SK-N-MC (cell line): ENCODE results near the gene CNR2.

Source experiments
- DNase-seq: peaks from one replicate; pipeline ENCODE4 v3.0.0-alpha.2; 2011; ENCODE audit warnings: low read depth, low spot score
- H3K27ac ChIP-seq: fragments of 200-600 bp; sonication (generic); 2 replicates; pipeline ENCODE4 v1.5.1; 2016; ENCODE audit warnings: mixed run types
- H3K36me3 ChIP-seq: fragments of 200-600 bp; sonication (generic); 2 replicates; pipeline ENCODE4 v1.6.1; 2017; ENCODE audit warnings: antibody characterized with exemption, low read length, mixed read lengths; ENCODE audit not compliant: insufficient read depth
- H3K4me3 ChIP-seq: fragments of 200-600 bp; sonication (generic); 2 replicates; pipeline ENCODE4 v1.5.1; 2016
- H3K9ac ChIP-seq: fragments of 200-600 bp; sonication (generic); 2 replicates; pipeline ENCODE4 v1.8.0; 2017; ENCODE audit warnings: mixed run types, mixed read lengths; ENCODE audit not compliant: insufficient read length
- H3K9me3 ChIP-seq: fragments of 200-600 bp; sonication (generic); 2 replicates; pipeline ENCODE4 v1.6.1; 2017; ENCODE audit warnings: low read depth, mild to moderate bottlenecking, antibody characterized with exemption, low read length, moderate library complexity, mixed read lengths
- EZH2 ChIP-seq: fragments of 200-600 bp; sonication (generic); IDR thresholded peaks from one replicate; pipeline ENCODE4 v1.6.1; 2017; ENCODE audit warnings: antibody characterized with exemption
- FOXP2 ChIP-seq: optimal IDR thresholded peaks from 2 replicates; pipeline ENCODE3; 2011; ENCODE audit warnings: mild to moderate bottlenecking, moderate library complexity; ENCODE audit not compliant: insufficient read depth; ENCODE audit errors: extremely low read length, control extremely low read depth
- POLR2AphosphoS5 ChIP-seq: IDR thresholded peaks from 2 replicates; pipeline ENCODE4 v1.6.1; 2012; ENCODE audit warnings: mild to moderate bottlenecking, low read depth, low read length, borderline replicate concordance

The CNR2 gene

DNA sequence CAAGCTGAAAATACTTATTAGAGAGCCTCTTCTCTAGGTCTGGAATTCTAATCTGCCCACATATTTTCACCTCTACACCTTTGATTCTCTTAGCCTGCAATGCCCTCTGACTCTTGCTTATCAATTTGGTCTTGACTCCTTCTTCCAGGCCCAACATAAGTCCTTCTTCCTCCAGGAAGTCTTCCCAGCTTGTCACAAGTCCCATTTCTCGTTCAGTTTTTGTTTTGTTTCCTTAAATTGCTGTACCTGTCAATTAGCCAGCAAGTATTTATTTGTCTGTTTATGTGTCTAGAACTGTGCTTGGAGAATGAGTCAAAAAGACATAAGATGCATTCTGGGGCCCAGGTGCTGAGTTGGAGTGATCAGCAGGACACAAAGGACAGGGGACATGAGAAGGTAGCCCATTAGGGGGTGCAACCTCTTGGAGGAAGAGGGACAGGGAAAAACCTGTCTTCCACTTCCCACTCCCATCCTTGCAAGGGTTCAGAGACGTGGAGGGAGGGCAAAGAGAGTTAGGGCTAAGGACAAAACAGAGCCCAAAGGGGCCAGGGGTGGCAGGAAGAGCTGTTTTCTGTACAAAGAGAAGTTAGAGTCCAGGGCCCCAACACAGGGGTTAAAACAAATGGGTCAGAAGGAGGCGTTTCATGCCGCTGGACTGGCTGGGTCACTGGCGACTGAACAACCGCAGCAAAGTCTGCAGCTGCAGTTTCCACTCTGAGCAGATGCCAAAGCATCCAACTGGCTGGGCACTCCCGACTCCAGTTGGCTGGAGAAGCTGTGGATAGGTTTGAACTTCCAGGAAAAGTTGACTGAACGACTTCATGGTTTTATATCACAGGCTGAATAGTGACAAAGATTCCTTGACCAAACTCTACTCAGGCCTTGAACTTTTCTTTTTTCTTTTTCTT lies 10.7 kb upstream of the CNR2 start:
- Histone ChIP-seq H3K9me3 (no peaks in the 10 kb centered on the region), H3K36me3 (no peaks in the 10 kb centered on the region), H3K27ac (no peak overlapping the region), H3K9ac (no peak overlapping the region), H3K4me3 (no peak overlapping the region)
- no peak for DNase-seq
- TF ChIP-seq POLR2AphosphoS5 (no peak), FOXP2 (no peak), EZH2 (no peak)

DNA sequence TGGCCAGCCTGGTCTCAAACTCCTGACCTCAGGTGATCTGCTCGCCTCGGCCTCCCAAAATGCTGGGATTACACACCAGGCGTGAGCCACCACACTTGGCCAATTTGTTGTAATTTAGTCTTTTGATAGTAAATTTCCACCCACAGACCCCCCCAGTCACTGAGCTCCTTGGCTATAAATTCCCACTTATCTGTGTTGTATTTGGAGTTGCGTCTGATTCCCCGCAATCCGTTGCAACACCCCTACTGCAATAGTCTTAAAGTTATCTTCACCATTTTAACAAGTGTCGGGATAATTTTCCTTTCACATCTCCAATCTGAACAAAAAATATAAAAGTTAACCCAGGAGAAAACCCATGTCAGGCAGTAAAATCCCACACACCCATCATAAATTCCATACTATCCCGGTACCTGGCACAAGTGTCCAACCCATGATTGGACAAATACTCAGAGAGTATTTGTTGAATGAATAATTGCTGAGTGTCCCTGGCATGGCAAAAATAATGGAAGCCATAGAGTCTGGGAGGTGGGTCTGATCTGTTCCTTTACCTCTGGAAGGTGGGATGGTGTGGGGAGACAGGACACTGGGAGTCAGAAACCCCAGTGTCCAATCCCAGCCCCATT lies 9.3 kb upstream of the CNR2 start:
- Histone ChIP-seq H3K9ac (no peak overlapping the region), H3K27ac (no peak overlapping the region), H3K9me3 (no peaks in the 10 kb centered on the region), H3K4me3 (no peak overlapping the region), H3K36me3 (no peaks in the 10 kb centered on the region)
- no peak for TF ChIP-seq FOXP2
- no peak for TF ChIP-seq EZH2
- no peak for TF ChIP-seq POLR2AphosphoS5
- DNase-seq, result no peak

DNA sequence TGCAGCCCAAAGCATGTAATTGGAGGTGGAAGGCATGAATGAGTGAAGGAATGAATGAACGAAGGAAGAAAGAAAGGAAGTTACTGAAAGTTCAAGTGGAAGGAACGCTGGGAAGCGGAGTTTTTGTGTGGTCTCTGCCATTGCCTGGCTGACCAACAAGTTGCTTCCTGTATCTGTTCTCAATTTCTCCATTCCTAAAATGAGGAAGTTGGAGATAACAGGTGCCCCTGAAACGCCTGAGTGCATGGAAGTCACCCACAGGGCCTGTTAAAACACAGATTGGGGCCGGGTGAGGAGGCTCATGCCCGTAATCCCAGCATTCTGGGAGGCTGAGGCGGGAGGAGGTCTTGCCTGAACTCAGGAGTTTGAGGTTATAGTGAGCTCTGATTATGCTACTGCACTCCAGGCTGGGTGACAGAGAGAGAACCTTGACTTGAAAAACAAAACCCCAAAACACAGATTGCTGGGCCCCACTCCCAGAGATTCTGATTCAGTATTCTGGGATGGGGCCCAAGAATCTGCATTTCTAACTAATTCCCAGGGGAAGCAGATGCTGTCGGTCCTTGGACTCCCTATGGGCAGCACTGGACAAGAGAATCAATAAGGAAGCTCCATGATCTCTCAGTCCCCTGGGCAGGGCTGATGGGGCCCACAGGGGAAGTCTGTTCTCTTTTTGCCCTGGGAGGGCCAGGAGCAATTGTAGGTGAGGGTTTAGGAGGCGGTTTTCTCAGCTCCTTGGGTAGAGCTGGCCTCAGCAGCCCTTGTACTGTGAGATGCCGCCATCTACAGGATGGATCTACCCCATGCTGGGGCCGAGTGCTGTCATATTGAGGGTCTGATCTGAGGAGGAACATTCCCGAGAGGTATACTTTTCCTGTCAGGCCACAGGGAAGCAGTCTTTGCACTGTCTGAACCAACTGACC lies 3.3 kb upstream of the CNR2 start:
- Histone ChIP-seq H3K9me3 (no peaks in the 10 kb centered on the region), H3K9ac (no peak overlapping the region), H3K4me3 (no peak overlapping the region), H3K27ac (no peak overlapping the region), H3K36me3 (no peaks in the 10 kb centered on the region)
- no peak for DNase-seq
- TF ChIP-seq POLR2AphosphoS5, result no peak
- no peak for TF ChIP-seq EZH2
- no peak for TF ChIP-seq FOXP2

- H3K27ac ChIP-seq, result no peak overlapping the region
Measured at GRCh38 chr1:23915466-23915865, 2.3 kb upstream of the CNR2 start.

DNA sequence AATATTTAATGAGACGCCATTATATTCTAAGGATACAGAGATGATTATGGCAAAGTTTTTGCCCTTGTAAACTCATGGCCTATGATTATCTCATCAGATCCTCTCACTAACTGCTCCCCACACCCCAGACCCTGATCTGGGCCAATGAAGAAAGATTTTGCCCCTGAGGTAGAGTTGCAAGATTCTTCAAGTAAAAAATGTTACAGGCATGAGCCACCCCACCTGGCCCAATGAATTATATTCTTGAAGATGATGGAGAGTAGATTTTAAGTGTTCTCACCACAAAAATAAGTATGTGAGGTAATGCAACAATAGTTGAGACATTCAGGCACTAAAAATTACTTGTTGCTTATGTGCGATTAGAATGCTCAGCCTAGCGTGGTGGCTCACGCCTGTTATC lies 1.8 kb upstream of the CNR2 start:
- no peak for DNase-seq
- Histone ChIP-seq H3K9me3 (no peaks in the 10 kb centered on the region), H3K4me3 (no peak overlapping the region), H3K36me3 (no peaks in the 10 kb centered on the region), H3K9ac (no peak overlapping the region), H3K27ac (no peak overlapping the region)
- TF ChIP-seq FOXP2 (no peak), EZH2 (no peak), POLR2AphosphoS5 (no peak)

More at GRCh38 chr1:23915466-23915865, 2.3 kb upstream of the CNR2 start:
- TF ChIP-seq POLR2AphosphoS5, result no peak
- no peak for TF ChIP-seq FOXP2
- TF ChIP-seq EZH2, result no peak
- no peaks in the 10 kb centered on the region for H3K36me3 ChIP-seq
- H3K9me3 ChIP-seq, result no peaks in the 10 kb centered on the region
- H3K4me3 ChIP-seq, result no peak overlapping the region
- DNase-seq, result no peak
- no peak overlapping the region for H3K9ac ChIP-seq

DNA sequence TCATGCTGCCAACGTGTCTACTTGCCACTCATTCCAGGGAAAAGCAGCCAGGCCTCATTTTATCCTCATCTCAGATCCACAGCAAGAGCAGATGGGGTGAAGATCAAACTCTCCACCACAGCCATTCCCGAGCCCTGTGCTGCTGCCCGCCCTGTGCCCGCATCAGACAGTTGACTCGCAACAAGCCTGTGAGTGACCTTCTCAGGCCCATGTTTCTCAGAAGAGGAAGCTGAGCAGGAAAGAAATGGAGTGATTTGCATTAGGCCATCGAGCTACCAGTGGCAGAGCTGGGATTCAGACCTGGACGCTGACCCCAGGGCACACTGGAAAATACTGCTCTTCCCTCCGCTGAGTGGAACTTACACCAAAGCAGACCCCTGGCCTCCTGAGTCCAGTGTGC lies 1.2 kb downstream of the CNR2 start:
- TF ChIP-seq EZH2 (no peak), POLR2AphosphoS5 (no peak), FOXP2 (no peak)
- no peaks in the 10 kb centered on the region for H3K36me3 ChIP-seq
- no peaks in the 10 kb centered on the region for H3K9me3 ChIP-seq
- H3K9ac ChIP-seq, result no peak overlapping the region
- no peak overlapping the region for H3K4me3 ChIP-seq
- H3K27ac ChIP-seq, result no peak overlapping the region
- no peak for DNase-seq

- Histone ChIP-seq H3K9me3 (no peaks in the 10 kb centered on the region), H3K4me3 (no peak overlapping the region), H3K9ac (no peak overlapping the region), H3K27ac (no peak overlapping the region), H3K36me3 (no peaks in the 10 kb centered on the region)
- DNase-seq, result no peak
- TF ChIP-seq EZH2 (no peak), POLR2AphosphoS5 (no peak), FOXP2 (no peak)
Measured at GRCh38 chr1:23910553-23911246, 2.5 kb downstream of the CNR2 start.

GRCh38 chr1:23910144-23910543 lies 3.0 kb downstream of the CNR2 start:
- no peaks in the 10 kb centered on the region for H3K36me3 ChIP-seq
- H3K9ac ChIP-seq, result no peak overlapping the region
- no peaks in the 10 kb centered on the region for H3K9me3 ChIP-seq
- DNase-seq, result no peak
- H3K27ac ChIP-seq, result no peak overlapping the region
- H3K4me3 ChIP-seq, result no peak overlapping the region
- TF ChIP-seq POLR2AphosphoS5, result no peak
- TF ChIP-seq FOXP2, result no peak
- TF ChIP-seq EZH2, result no peak
